ENCODE measurements around the gene LYZ.

LYZ gene

DNA sequence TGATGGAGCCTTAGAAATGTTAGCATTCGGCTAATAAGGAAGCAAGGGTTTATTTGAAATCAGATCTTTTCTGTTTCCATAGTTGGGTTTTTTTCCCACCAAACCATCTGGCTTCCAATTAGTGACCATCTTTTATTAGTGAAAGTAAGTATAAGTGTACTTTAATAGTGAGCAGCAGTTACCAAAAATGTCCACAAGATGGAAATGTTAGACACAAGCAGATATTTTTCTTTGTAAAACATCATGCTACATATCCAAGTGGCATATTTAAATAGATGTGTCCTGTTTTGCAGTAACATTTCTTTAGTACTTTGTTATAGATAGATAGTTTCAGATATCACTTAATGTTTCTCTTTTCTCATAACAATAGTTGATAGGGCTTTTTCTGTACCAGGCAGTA, 40.2 kb downstream of the LYZ start:
- peak; percentile 5 for DNase-seq (ENCODE audit: low spot score)

DNA sequence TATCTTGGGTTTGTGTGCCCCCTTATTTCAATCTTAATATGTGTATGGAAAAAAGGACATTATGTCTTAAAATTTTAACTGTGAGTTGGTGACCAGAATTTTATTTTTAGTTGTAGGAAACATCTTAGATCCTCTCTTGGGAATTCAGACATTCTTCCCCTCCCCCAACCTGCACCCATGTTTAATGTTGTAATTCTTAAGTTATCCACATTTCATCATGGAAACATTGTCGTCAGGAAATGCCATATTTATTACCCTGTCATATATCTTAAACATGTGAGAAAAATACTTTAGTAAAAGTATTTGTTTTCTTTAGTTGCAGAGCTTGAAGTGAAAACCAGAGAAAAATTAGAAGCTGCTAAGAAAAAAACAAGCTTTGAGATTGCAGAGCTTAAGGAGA, 41.6 kb downstream of the LYZ start:
- no peak for DNase-seq (ENCODE audit: low spot score)

DNA sequence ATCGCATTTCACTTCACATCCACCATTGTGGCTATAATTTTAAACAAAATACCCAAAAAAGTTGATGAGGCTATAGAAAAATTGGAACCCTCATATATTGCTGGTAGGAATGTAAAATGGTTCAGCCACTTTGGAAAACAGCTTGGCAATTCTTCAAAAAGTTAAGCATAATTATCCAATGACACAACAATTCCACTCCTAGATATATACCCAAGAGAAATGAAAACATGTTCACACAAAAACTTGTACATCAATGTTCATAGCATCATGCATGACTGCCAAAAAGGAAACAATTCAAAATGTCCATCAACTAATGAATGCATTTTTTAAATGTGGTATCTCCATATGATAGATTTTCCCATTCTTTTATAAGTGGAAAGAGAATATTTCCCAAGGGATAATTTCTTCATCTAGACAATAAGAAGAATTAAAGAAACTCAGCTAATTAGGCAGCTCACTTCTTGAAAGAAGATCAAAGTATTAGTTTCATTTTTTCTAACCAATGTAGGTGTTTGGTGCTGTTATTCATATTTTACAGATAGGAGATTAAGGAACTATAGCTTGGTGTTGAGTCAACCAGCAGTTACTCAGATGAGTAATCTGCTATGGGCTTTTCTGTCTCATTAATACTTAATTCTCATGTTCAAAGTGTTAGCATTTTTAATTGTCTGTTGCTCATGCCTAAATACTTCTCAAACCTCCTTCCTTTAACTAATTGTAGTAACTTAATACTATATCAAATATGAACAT, 44.2 kb downstream of the LYZ start:
- DNase-seq (ENCODE audit: low spot score), result no peak

DNA sequence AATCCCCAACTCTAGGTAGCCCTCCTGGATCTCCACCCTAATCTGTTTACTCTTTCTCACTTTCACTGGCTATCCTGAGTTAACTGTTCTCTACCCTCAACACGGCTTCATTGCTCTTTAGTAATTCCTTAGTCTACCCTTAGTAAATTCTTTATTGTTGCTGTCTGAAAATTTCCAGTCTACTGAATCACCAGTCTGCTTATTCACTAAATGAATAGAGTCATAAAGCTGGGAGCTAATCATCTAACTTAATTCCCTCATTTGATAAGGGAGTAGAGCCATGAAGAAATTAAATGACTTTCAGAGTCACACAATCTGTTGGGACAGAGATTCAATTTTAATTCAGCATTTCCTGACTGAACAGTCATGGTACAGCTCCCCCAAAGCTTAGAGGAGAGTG, 47.9 kb downstream of the LYZ start:
- no peak for DNase-seq (ENCODE audit: low spot score)

DNA sequence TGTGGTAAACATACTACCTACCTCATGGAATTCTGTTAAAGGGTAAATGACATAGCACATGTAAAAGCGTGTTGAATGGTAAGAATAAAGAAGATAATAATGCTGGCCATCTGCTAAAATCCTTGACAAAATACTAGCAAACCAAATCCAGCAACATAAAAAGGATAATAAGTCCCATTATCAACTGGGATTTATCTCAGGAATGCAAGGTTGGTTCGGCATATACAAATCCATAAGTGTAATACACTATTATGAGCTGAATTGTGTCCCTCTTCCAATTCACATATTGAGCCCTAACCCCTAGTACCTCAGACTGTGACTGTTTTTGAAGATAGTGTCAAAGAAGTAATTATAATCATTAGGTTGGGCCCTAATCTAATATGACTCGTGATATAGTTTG, 48.8 kb downstream of the LYZ start:
- no peak for DNase-seq (ENCODE audit: low spot score)

DNA sequence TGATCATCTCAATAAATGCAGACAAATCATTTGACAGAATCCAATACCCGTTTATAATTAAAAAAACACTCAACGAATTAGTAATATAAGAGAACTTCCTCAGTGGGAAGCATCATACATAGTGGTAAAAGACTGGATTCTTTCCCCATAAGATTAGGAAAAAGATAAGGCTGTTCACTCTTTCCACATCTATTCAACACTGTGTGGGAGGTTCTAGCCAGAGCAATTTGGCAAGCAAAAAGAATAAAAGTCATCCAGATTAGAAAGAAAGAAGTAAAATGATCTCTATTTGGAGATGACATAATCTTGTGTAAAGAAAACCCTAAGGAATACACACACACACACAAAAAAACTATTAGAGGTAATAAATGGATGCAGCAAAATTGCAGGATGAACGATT, 49.8 kb downstream of the LYZ start:
- DNase-seq (ENCODE audit: low spot score), result no peak

DNA sequence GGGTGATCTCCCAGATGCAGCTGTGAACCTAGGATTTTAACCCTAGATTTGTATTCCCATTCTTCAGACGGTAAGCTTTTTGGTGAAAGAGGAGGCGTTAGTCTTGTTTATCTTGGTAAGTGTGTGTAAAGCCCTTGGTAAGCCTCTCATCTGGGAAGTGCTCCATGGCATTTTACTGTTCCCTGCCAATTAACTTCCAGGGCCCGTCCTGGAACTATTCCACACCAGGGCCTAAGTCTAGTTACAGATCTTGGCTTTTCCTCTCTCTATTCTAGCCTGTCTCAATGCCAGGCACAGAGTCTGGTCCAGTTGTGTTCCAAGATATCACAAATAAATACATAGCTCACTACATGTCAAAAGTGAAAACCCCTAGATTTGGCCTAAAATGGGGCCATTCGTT, 53.8 kb downstream of the LYZ start:
- no peak for DNase-seq (ENCODE audit: low spot score)

Data from germinal center (tissue), 1 donor.